Right lobe of liver (tissue), 4 donors: Measurements from ENCODE around the gene ABCG4.

Experiments used
- CTCF ChIP-seq, 4 donors: fragments of 200-600 bp in 3 of 4; fragments of 450-650 bp in 1 of 4; IDR thresholded peaks; one replicate each; pipeline versions ENCODE4 v1.5.1 to v1.8.0; 2016 to 2022; ENCODE audit warnings: antibody characterized with exemption in 4 of 4, mild to moderate bottlenecking in 2 of 4
- POLR2A ChIP-seq: fragments of 450-650 bp; IDR thresholded peaks from one replicate; pipeline ENCODE4 v1.6.1; 2017; ENCODE audit warnings: antibody characterized with exemption, mild to moderate bottlenecking
- donor health status: DM: no; HTN: no; CAD: no.
- donor health status: DM: no; HTN: no; CAD: no.
- donor health status: DM: no; HTN: yes; CAD: no.

- TF ChIP-seq CTCF (IDR thresholded peaks at IDR 0.05) (peak; percentile 81 to 85 (median 84)), POLR2A (peak; percentile 87)
Observed at GRCh38 chr11:119168471-119169281, 19.8 kb downstream of the ABCG4 start, which contains the start of gene NLRX1.
